ENCODE data around the gene SPTBN4.

DNA sequence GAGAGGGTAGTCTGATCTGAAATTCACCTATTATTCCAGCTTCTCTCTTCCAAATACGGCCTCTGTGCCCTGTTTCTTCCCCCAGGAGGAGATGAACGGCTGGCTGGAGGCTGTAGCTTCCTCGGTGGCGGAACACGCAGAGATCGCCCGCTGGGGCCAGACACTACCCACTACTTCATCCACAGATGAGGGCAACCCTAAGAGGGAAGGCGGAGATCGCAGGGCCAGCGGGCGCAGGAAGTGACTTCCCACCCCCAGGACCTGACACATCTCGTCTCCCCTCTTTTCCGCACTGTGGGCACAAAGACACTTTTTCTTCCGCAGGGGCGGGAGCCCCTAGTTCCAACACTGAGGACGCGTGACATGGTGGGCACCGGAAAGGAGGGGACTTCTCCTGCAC is 108.5 kb downstream of the SPTBN4 start:
- TF ChIP-seq MAX (IDR thresholded peaks at IDR 0.05) (no peak), YY1 (IDR thresholded peaks at IDR 0.05; ENCODE audit: low read depth) (no peak), REST (IDR thresholded peaks at IDR 0.05; ENCODE audit: low read depth) (no peak), EP300 (IDR thresholded peaks at IDR 0.05; ENCODE audit: borderline replicate concordance) (no peak), NFIC (IDR thresholded peaks at IDR 0.05) (no peak), EGR1 (IDR thresholded peaks at IDR 0.05) (no peak)

All from Ishikawa (cell line).